Esophagus muscularis mucosa (tissue), 4 donors: ENCODE results near the gene DPY19L3. TPM values are rescaled to one million over a fixed set of nuclear protein-coding genes. Genes with fewer than 3 reads are reported as not detected.
"Not testable (repeated sequence)": the region's sequence is repeated elsewhere in the genome, so short reads cannot be mapped to it uniquely, and the experiment has no call there.

ENCODE experiments used
- DNase-seq: peaks from one replicate; pipeline ENCODE4 v3.0.0-alpha.2; 2017; ENCODE audit errors: extremely low spot score
- H3K27ac ChIP-seq, 4 donors: fragments of 200-600 bp; sonication (generic); replicated peaks in 1 of 4; 1 replicate in 3 of 4; 2 replicates in 1 of 4; pipeline ENCODE4 v1.5.1; 2016 to 2019; ENCODE audit warnings: mild to moderate bottlenecking in 1 of 4
- H3K27me3 ChIP-seq, 4 donors: fragments of 200-600 bp; sonication (generic); one replicate each; pipeline versions ENCODE4 v1.5.1 to v1.6.0; 2016 to 2019
- H3K36me3 ChIP-seq, 4 donors: fragments of 200-600 bp; sonication (generic); one replicate each; pipeline ENCODE4 v1.5.1; 2016 to 2019
- H3K4me1 ChIP-seq, 4 donors: fragments of 200-600 bp; sonication (generic); one replicate each; pipeline ENCODE4 v1.5.1; 2016 to 2019
- H3K4me3 ChIP-seq, 4 donors: fragments of 200-600 bp; sonication (generic); 1 replicate in 2 of 4; 2 replicates in 2 of 4; pipeline ENCODE4 v1.5.1; 2016 to 2019; ENCODE audit warnings: mild to moderate bottlenecking in 4 of 4, moderate library complexity in 1 of 4
- H3K9me3 ChIP-seq, 4 donors: fragments of 200-600 bp; sonication (generic); 1 replicate in 3 of 4; 2 replicates in 1 of 4; pipeline ENCODE4 v1.5.1; 2016 to 2019
- EP300 ChIP-seq: sonication (generic); formaldehyde crosslinking; IDR thresholded peaks from one replicate; pipeline ENCODE4 v1.6.1; 2017; ENCODE audit warnings: antibody characterized with exemption
- POLR2A ChIP-seq: fragments of 450-650 bp; IDR thresholded peaks from one replicate; pipeline ENCODE4 v1.6.1; 2017; ENCODE audit warnings: antibody characterized with exemption, moderate library complexity, mild to moderate bottlenecking, low read depth
- POLR2AphosphoS5 ChIP-seq, 2 donors: sonication (generic); formaldehyde crosslinking; IDR thresholded peaks; one replicate each; pipeline ENCODE4 v1.6.1; 2017; ENCODE audit warnings: antibody characterized with exemption in 2 of 2
- WGBS: methylation state at CpG from one replicate; pipeline ENCODE4 v1.1.5; 2018; 5-methylcytosine and 5-hydroxymethylcytosine counted together
- intact Hi-C: fragments of 100-400 bp; cut with DNase I; formaldehyde crosslinking; loops from one replicate; pipeline ENCODE4 v1.15.1; 2023
- total RNA-seq, 4 donors: library from RNA; depleted of rRNA; stranded (reverse); fragments of >200 nt; gene quantifications; one replicate each; pipeline versions ENCODE4 v1.1.0 to v1.2.1, GENCODE V29; 2016
- TF ChIP-seq, protein P1 (sequence below), 3 experiments: fragments of 200-600 bp in 2 of 3; fragments of 450-650 bp in 1 of 3; sonication (generic) in 2 of 3; IDR thresholded peaks; one replicate each; pipeline ENCODE4 v1.5.1; 2017 to 2019; ENCODE audit warnings: antibody characterized with exemption in 3 of 3, mild to moderate bottlenecking in 2 of 3, moderate library complexity in 1 of 3

The DPY19L3 gene
- total RNA-seq, 4 donors from 2014 or later, result 13.6 to 16.4 (median 14.6) TPM

DNA sequence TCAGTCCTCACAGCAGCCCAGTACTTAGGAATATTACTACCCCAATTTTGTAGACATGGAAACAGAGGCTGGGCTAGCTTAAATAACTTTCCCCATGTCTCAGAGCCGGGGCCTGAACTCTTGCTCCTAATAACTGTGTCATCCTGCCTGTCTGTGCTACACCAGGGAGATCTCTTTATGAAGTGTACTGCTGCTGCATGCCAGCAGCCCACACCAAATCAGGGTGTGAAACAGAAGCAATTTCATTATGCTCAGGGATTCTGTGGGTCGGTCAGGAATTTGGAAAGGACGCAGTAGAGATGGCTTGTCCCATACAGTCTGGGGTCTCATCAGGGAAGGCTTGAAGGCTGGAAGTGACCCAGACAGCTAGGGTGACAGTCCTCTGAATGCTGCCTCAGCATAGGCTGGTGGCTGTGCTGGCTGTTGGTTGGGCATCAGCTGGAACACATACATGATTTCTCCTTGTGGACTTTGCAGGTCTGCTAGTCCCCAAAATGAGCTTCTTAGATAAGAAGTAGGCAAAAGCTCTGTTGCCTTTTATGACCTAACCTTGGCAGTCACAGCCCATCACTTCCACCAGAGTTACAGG is 37.5 kb upstream of the DPY19L3 start:
- intact Hi-C loops, result no loop called here
- DNase-seq, result no peak
- WGBS, result 85% methylated on average over 3 of the region's 3 CpGs
- no peaks in the 10 kb centered on the region for H3K27me3 ChIP-seq
- TF ChIP-seq POLR2A (no peak), POLR2AphosphoS5 (IDR thresholded peaks at IDR 0.05) (no peak), EP300 (no peak)
- TF ChIP-seq, protein P1, sequence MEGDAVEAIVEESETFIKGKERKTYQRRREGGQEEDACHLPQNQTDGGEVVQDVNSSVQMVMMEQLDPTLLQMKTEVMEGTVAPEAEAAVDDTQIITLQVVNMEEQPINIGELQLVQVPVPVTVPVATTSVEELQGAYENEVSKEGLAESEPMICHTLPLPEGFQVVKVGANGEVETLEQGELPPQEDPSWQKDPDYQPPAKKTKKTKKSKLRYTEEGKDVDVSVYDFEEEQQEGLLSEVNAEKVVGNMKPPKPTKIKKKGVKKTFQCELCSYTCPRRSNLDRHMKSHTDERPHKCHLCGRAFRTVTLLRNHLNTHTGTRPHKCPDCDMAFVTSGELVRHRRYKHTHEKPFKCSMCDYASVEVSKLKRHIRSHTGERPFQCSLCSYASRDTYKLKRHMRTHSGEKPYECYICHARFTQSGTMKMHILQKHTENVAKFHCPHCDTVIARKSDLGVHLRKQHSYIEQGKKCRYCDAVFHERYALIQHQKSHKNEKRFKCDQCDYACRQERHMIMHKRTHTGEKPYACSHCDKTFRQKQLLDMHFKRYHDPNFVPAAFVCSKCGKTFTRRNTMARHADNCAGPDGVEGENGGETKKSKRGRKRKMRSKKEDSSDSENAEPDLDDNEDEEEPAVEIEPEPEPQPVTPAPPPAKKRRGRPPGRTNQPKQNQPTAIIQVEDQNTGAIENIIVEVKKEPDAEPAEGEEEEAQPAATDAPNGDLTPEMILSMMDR (IDR thresholded peaks at IDR 0.05), result no peak
- peaks cover 24 to 34% (median 30%) of the 10 kb centered on the region in 4 donors for H3K4me1 ChIP-seq
- H3K9me3 ChIP-seq, result no peaks in the 10 kb centered on the region
- no peak overlapping the region for H3K4me3 ChIP-seq
- H3K27ac ChIP-seq, result no peak overlapping the region
- peaks cover 0 to 47% (median 28%) of the 10 kb centered on the region in 4 donors for H3K36me3 ChIP-seq

DNA sequence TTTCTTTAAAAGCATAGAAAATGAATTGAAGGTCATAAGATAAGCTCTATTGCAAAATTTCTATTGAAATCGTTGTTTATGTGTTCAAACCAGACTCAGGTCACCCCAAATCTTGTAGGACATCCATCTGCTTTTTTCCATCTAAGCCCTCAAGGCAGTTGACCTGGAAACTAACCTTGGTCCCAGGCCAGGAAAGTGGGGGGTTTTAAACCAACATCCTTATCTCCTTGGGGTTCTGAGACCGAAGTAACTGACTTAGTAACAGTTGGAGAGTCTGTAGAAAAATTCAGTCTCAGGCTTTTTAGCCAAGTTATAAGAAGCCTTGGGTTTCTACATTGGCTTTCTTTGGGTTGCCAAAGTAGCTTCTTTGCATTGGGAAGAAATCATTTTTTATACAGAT is 36.8 kb upstream of the DPY19L3 start:
- Histone ChIP-seq H3K4me1 (peaks cover 24 to 34% (median 29%) of the 10 kb centered on the region in 4 donors), H3K9me3 (no peaks in the 10 kb centered on the region), H3K27ac (no peak overlapping the region), H3K4me3 (no peak overlapping the region), H3K36me3 (peaks cover 0 to 48% (median 25%) of the 10 kb centered on the region in 4 donors), H3K27me3 (no peaks in the 10 kb centered on the region)
- TF ChIP-seq EP300 (no peak), POLR2A (no peak), POLR2AphosphoS5 (IDR thresholded peaks at IDR 0.05) (no peak)
- TF ChIP-seq, protein P1 (IDR thresholded peaks at IDR 0.05), result no peak
- intact Hi-C loops, result no loop called here
- no peak for DNase-seq
- 98% methylated on average over 2 of the region's 2 CpGs for WGBS

DNA sequence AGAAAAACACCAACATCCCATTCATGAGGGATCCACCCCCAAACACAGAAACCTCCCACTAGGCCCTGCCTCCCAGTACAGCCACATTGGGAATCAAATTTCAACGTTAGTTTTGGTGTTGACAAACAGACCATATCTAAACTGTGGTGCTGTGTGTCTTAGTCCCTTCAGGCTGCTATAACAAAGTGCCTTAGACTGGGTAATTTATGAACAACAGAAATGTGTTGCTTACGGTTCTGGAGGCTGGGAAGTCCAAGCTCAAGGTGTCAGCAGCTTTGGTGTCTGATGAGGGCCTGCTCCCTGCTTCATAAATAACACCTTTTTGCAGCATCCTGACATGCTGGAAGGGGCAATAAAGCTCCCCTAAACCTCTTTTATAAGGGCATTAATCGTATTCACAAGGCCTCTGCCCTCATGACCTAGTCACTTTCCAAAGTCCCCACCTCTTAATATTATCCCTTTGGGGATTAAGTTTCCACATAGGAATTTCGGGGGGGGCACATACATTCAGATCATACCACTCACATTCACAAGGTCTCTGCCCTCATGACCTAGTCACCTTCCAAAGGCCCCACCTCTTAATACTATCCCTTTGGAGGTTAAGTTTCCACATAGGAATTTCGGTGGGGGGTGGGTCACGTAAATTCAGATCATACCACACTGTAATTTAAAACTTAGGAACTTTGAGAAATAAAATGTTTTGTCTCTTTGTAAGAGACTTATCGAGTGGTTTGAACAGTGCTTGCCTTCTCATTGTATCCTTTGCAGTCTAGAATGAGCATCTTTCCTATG is 32.6 kb upstream of the DPY19L3 start:
- peaks cover 0 to 54% (median 22%) of the 10 kb centered on the region in 4 donors for H3K36me3 ChIP-seq
- no peaks in the 10 kb centered on the region for H3K27me3 ChIP-seq
- no peak for DNase-seq
- intact Hi-C loops, result no loop called here
- no peaks in the 10 kb centered on the region for H3K9me3 ChIP-seq
- peak overlapping the region; percentile 22 to 68 (median 51) for H3K27ac ChIP-seq
- H3K4me3 ChIP-seq, result no peak overlapping the region
- TF ChIP-seq POLR2AphosphoS5 (IDR thresholded peaks at IDR 0.05), result no peak
- no peak for TF ChIP-seq POLR2A
- TF ChIP-seq EP300, result no peak
- TF ChIP-seq, protein P1 (IDR thresholded peaks at IDR 0.05), result no peak
- 88% methylated on average over 7 of the region's 7 CpGs for WGBS
- H3K4me1 ChIP-seq, result peaks cover 18 to 27% (median 23%) of the 10 kb centered on the region in 4 donors

DNA sequence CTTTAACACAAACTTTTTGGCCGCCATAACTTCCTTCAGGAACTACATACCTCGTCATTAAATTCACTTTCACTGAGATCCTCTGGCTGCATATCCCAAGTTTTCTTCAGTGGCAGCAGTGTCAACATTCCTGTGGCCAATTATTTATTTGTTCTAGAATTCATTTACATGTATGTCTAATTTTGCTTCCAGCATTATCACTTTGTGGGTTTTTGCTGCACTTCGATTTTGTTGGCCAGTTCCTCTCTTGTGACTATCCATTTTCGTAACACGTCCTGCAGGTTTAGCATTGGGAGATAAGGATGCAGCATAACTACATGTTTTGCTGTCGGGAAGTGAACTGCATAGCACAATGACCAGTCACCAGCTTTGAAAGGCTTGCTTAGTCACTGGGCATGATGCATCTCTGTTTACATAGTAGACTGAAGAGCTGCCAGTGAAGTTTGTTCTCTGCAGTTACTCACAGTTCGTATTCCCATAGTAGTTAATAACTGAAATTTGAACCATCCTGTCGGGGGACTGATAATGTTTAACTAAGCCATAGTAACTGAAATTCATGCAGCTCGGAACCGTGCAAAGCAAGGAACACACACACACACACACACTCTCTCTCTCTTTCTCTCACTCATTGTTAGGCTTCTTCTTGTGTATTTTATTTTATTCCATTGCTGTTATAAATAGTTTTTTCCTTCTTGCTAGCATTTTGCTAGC is 31.8 kb upstream of the DPY19L3 start:
- Histone ChIP-seq H3K36me3 (peaks cover 3 to 62% (median 26%) of the 10 kb centered on the region in 4 donors), H3K4me3 (no peak overlapping the region), H3K9me3 (no peaks in the 10 kb centered on the region), H3K27me3 (no peaks in the 10 kb centered on the region), H3K4me1 (peaks cover 18 to 24% (median 20%) of the 10 kb centered on the region in 4 donors), H3K27ac (peak overlapping the region; percentile 22 to 68 (median 54))
- 51% methylated on average over 10 of the region's 10 CpGs for WGBS
- DNase-seq, result no peak
- intact Hi-C loops, result no loop called here
- peak; percentile 48 to 85 for TF ChIP-seq POLR2AphosphoS5 (IDR thresholded peaks at IDR 0.05)
- TF ChIP-seq, protein P1 (IDR thresholded peaks at IDR 0.05), result no peak

DNA sequence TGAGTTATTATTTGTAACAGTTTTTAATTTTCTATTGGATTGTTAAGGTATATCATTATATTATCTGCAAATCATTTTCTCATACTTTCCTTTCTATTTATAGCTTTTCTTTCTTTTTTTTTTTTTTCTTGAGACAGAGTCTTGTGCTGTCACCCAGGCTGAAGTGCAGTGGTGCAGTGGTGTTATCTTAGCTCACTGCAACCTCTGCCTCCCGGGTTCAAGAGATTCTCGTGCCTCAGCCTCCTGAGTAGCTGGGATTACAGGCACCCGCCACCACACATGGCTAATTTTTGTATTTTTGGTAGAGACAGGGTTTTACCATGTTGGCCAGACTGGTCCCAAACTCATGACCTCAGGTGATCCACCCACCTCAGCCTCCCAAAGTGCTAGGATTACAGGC is 31.2 kb upstream of the DPY19L3 start:
- H3K9me3 ChIP-seq, H3K27me3 ChIP-seq, intact Hi-C loops, DNase-seq, H3K4me3 ChIP-seq: not testable (repeated sequence)
- 97% methylated on average over 3 of the region's 3 CpGs for WGBS
- H3K36me3 ChIP-seq, result peaks cover 5 to 62% (median 29%) of the 10 kb centered on the region in 4 donors
- peak overlapping the region; percentile 24 to 68 (median 54) for H3K27ac ChIP-seq
- peaks cover 18 to 24% (median 19%) of the 10 kb centered on the region in 4 donors for H3K4me1 ChIP-seq
